ELR (cell line): ENCODE results near the gene FBXO2.

Source experiments
- DNase-seq: peaks from one replicate; pipeline ENCODE4 v3.0.0-alpha.2; 2015; ENCODE audit warnings: low read depth

Gene FBXO2

DNA sequence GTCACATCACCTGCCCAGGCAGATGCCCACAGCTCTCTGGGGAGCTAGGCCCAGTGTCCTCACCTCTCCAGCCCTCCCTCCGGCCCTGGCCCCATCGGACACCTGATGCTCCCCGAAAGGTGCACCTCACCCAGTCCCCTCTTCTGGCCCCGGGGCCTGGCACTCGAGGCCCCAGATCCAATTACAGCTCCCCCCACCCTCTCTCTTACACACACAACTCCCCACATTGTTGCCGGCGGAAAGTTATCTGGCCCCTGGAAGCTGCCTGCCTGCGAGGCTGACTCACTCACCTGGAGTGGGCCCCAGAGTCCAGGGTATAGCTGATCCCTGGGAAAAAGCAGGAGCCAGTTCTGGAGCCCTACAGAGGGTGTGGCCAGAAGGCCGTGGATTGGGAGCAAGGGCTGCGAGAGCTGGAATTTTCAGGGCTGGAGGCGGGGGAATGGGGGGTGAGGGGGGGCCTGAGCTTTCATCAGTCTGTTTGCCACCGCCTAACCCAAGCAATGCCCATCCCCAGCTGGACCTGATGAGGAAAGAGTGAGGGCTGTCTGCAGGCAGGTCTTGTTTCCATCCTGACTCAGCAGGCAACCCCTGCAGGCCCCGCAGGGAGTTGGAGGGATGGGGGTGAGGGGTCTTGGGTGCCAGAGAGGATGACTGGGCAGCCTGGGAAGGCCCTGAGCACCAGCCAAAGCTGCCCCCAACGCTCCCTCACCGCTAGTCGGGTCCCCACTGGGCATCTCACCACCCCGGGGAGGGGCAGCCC is 948 bp downstream of the FBXO2 start:
- DNase-seq: no peak

DNA sequence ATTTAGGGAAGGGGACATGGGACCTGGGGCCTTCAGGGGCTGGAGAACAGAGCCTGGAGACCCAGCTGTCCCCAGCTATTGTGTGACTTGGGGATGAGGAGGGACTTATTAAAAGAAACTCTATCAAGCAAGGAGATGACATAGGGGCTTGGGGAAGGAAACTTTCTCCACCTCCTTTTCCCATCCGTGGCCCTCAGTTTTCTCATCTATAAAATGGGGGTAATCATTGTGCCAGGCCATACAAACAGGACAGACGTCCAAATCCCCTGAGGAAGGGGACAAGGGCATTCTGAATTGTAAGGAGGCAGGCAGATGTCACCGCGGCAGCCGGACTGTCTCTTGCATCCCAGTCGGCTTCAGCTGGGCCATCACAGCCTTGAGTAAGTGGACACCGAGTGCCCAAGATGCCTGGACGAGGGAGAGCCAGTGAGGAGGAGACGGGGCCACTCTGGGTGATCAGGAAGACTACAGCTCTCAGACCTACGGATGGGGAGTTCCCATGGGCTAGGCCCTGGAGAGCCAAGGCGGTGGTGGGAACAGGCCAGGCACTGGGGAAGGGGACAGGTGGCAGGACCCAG is 1.9 kb downstream of the FBXO2 start:
- DNase-seq: no peak

DNA sequence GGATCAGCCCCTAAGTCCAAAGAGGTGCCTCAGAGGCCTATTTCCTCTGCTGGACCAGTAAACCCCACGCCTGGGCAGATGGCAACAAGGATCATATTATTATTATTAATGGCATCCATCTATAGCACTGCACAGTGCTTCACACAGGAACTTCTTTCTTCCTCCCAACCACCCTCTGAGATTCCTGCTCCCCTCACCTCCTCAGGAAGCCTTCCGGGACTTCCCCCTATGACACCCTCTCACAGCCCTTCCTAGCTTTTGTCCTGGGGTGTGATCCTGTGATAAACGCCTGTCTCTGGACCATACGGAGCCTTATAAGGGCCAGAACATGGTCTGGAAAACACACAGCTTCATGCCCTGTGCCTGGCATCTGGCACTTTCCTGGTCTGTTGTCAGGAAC is 3.2 kb downstream of the FBXO2 start:
- DNase-seq: no peak

DNA sequence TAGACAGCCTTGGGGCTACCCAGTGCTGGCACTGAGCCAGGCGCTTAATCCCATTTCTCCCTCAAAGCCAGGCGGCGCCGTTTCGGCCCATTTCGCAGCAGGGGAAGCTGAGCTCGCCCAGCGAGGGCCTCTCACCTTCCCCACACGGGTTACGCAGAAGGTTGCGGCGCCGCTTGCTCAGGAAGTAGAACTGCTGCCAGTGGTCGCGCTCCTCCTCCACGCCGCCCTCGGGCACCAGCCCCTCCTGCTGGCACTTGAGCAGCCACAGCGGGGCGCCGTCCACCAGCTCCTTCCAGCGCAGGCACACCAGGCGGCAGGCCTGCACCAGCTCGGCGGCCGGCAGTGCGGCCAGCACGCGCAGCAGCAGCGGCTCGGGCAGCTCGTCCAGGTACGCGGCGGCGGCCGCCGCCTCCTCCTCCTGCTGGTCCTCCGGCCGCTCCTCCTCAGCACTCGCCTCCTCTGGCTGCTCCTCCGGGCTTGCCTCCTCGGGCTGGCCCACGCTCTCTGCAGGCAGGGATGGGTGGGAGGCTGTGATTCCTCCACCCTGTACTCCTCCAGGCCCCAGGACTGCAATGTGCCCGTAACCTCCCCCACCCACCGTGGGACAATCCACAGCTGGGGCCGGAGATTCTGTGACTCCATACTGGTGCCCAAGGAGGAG is 3.8 kb downstream of the FBXO2 start:
- peak; percentile 81 for DNase-seq

DNA sequence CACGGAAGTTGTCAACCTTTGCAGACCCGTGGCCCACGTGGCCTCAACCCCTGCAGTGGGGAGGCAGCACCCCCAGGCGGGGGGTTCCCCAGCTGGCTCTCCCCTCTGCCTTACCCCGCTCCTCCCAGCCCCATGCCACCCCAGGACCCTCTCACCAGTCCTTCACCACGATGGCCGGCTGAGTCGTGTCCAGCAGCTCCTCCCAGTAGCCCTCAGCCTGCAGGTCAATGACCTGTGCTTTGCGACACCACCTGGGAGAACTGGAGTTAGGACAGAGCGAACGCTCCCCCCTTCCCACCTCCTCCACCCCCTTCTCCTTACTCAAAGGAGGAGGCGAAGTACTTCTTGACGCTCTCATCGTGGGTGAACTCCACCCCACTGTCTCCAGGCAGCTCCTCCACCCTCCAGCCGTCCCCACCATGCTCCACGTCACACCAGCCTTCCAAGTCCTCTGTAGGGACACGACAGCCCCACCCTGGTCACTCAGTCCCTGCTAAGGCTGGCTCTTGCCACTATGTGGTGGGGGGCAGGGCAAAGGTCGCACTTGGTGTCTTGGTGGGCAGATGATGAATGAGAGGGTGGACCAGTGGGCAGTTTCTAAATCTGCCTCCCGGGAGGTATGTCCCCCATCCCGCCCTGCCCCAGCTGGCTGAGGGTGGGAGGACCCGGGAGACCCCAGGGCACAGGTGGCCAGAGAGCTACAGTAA is 4.5 kb downstream of the FBXO2 start:
- no peak for DNase-seq

DNA sequence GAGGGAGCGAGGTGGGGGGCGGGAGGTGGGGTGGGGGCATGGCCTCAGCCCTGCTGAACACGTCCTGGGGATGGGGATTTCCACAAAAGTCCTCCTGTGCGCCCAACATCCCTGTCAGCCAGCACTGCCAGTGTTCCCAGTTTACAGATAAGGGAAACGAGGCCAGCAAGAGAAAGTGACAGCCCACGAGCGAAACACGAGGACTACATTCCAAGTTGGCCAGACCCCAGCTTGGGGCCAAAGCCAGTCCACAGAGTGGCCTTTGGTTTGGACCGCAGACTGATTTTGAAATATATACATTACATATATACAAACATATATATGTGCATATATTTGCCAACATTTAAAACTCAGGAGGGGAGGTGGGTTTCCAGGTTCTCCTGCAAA is 5.0 kb downstream of the FBXO2 start:
- DNase-seq: no peak

DNA sequence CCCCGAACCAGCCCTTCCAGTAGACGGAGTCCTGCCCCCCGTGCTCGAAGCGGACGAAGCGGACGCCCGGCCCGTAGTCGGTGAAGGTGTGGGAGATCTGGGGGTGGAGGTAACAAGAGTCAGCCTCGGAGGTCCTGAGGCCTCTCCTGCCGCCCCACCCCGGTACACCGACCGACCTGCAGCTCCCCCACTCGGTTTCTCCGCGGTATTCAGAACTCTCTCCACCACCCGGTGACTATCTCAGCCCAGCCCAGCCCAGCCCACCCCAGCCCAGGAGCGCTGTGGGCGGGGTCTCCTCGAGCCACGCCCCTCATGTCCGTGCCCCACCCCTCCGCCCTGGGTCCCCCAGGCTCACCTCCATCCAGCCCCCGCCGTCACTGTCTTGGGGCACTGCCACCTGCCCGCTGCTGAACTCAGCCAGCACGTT is 5.5 kb downstream of the FBXO2 start:
- DNase-seq: no peak

DNA sequence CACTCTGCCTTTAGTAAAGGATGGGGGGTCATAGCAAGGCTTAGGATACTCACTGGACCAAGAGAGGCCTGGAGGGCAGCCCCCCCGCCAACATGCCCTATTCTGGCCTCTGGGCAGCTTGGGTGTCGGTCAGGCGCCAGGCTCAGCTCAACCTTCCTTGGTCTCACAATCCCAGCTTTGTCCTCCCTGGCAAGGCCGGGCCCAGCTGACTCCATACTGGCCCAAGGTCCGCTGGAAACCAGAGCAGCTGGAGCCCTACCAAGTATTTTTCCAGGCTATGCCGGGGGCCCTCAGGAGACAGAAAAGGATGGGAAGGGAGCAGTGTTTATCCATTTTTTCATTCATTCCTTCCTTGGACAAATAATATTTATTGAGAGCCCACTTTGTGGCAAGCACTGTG is 6.2 kb downstream of the FBXO2 start:
- no peak for DNase-seq

DNA sequence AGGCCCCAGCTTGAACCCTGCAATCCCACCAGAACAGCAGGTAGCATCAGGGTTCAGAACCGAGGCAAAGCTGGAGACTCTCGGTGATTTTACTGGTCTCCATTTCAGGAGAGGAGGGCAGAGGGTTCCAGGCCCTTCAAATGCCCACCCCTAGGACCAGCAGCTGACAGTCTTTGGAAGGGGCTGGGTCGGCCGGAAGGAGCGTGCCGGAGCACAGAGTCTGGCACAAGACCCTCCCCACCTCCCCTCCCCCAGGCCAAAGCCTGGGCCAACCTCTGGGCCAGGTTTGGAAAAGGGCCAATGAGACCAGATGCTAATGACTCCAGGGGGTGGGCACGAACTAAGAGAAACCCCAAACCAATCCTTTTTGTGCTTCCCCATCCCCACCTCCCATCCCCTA is 6.9 kb downstream of the FBXO2 start:
- DNase-seq: no peak

DNA sequence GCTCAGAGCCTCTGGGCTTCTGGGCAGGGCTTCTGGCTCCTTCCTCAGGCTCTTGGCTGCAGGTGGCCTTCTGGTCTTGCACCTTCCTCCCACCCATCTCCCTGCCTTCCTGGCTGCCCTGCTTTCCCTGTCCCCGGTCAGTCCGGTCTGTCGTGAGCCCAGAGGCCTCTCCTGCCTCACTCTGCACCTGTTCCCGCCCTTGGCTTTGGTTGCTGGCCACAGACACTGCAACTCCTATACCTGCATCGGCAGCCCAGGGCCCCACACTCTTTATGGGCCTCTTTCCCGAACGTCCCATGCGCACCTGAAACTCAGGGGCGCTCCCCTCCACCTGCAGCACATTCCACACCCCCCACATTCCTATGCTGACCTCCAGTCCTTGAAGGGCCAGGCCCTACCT is 7.9 kb downstream of the FBXO2 start:
- DNase-seq: no peak

DNA sequence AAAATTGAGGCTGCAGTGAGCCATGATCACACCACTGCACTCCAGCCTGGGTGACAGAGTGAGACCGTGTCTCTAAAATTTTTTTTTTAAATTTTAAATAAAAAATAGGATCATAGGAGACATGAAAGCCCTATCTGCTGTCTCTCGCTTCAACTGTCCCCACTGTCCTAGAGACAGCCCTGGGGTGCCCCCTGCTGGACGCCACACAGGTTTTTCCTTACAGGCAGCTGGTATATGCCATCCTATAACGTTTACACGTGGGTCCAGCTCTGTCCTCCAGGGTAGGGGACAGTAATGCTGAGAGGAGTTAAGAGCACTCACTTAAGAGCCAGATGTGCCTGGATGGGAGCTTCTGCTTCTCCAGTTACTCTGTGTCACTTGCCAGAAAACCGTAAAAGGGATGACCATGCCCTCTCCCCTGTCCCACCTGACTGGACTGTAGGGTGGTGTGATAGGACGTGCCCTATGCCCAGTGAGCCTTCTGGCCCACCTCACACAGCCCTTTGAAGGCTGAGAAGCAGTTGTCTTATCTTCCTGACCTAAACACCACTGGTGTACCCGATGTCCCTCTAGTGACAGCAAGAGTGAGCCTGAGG is 8.5 kb downstream of the FBXO2 start:
- DNase-seq: peak; percentile 76

DNA sequence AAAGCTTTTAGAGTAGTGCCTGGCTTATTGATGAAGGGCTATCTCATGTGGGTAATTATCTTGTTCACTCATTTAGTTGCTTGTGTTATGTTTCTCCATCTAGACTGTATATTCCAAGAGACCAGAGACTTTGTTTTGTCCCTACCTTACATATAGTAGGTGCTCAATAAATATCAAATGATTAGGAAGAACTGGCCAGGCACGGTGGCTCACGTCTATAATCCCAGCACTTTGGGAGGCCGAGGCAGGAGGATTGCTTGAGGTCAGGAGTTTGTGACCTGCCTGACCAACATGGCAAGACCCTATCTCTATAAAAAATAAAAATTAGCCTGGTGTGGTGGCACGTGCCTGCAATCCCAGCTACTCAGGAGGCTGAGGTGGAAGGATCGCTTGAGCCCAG is 9.0 kb downstream of the FBXO2 start:
- DNase-seq: no peak

DNA sequence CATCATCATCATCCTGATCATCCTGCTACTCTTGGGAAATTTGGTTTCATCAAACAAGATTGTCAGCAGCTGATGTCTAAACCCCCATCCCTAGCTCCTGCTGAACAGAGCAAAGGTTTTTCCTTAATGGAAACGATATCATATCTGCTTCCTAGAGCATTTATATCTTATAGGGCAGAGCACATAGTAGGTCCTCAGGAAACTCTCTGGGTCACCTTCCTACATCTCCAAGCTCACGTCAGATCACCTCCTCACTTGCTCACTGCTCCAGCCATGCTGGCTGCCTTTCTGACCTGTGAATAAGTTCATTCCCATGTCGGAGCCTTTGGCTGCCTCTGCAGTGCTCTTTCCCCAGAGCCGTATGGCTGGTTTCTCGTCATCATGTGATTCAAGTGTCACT is 10.4 kb downstream of the FBXO2 start:
- no peak for DNase-seq

DNA sequence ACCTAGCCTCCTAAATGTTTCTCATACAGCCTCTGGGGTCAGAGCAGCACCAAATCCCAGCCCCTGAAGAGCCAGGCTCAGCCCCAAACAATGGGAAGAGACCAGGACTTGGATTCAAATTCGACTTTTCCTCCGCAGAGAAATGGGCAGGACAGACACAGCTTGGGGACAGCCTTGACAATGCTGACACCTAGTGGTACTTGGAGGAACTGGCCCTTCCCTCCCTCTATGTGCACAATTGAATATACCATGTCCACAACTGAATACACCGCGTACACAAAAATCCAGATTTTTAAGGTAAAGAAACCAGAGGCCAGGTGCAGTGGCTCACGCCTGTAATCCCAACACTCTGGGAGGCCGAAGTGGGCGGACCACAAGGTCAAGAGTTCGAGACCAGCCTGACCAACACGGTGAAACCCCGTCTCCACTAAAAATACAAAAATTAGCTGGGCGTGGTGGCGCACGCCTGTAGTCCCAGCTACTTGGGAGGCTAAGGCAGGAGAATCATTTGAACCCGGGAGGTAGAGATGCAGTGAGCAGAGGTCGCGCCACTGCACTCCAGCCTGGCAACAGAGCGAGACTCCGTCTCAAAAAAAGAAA is 11.7 kb downstream of the FBXO2 start:
- DNase-seq: peak; percentile 60

DNA sequence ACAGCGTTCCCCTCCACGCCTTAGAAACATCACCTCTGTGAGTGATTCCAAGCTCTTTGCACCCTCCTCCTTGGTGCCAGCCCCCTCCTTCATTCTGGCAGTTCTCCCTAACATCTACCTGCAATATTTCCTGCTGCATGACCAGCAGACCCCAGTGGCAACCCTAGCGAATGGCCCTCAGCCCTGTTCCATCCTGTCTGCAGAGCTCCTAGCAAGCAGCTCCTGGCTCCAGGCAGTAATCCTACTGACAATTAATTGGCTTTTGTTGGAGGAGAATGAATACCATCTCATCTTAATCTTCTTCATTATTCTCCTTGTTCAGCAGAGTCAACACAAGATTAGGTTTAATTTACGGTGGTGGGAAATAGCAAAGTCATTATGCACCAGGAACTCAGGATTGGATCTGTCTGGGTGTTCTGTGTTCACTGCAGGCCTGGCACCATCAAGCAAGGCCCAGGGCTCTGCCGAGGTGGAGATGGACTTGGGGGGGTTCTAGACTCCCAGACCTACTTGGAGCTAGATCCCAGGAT is 12.4 kb downstream of the FBXO2 start:
- DNase-seq: no peak

DNA sequence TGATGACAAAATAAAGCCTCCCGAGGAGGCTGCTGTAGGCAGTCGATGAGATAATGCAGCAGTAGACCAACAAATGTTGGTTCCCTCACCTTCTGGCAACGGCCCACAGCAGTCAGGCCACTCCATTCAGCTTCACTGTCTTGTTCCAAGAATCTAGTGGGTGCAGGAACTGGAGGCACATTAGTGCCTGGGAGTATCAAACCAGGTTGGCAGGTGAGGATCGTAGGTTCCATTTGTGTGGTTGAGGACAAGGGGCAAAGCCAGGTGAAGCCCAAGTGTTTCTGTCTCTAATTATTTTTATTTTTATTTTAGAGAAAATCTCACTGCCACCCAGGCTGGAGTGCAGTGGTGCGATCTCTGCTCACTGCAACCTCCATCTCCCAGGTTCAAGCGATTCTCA is 13.3 kb downstream of the FBXO2 start:
- DNase-seq: no peak

DNA sequence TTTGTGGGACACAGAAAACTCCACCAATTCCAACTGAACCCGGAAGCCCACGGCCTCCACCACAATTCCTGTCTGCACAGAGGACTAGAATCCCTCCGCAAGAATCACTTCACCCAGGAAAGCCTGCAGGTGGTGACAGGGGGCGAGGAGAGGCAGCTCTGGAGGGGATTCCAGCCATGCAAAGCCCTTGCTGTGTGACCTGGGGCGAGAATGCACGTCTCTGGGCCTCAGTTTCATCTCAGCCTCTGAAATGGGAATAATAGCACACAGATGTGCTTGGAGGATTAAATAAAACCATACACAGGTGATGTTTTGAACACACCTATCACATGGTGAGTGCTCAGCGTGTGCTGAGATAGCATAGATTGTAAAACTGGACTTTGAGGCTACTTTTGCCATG is 14.1 kb downstream of the FBXO2 start:
- no peak for DNase-seq

DNA sequence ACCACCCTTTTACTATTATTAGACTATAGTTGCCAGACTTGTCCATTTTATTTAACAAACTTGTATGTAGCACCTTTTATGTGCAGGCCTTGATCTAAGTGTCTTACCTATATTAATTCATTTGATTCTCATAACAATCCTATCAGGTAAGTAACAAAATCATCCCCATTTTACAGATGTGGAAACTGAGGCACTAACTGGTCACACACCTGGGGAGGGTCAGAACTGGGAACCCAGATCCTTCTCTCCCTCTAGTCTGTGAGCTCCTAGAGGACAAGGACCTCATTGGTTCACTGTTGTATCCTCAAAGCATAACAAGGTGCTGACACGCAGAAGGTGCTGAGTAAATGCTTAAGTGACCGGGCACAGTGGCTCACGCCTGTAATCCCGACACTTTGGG is 14.9 kb downstream of the FBXO2 start:
- no peak for DNase-seq

DNA sequence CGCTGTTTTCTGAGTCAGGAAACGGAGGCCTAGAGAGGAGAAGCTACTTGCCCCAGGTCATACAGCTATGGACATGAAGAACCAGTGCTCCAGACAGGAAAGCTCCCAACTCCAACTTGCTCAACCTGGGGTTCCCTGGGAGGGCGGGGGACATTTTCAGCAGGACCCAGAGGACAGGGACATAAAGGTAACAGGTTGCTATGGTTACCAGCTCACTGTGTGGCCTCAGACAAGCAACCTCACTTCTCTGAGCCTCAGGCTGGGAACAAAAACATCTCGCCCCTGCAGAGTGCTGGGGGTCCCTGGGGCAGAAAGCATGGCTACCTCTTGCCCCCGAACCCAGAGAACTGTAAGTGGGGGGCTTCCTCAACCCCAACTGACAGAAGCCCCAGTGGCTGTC is 16.1 kb downstream of the FBXO2 start:
- DNase-seq: no peak

DNA sequence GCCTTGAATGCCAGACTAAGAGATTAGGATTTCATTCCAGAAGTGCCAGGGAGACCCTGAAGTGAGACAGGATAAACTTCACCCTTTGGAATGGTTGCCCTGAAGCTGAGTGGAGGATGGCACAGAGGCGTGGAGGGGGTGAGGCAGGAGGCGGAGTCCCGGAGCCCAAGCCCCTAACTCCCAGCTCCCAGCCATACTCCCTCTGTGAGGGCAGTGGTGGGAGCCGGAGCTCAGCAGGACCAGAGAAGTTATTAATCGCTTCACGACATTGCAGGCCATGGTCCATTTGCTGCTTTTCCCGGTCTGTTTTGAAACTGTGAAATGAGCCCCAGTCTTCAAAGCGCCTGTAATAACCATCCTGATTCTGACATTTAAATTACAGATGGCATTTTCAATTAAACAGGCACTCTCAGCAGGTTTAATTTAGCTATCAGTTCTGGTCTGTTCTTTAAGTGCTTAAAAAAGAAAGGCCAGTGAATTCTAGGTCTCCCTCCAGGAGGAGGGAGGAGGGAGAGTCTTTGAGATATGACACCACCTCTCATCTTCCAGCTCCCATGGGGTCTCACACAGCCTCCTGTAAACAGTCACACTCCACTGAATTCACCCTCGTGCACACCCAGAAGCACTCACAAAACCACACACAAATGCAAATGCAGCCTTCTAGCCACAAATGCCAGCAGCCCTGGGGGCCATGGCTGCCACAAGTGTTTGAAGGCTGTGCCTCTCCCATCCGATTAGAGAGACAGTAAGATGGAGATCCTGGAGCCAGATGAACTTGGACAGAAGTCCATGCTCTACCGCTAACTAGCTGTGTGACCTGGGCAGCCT is 19.6 kb downstream of the FBXO2 start:
- DNase-seq: no peak
